Neuronal stem cell (in vitro differentiated cells): ENCODE results near the gene ZBTB45.
A peak's percentile ranks its signal among the peaks of the same experiment; 100 is the strongest.
"Not testable (repeated sequence)": the region's sequence is repeated elsewhere in the genome, so short reads cannot be mapped to it uniquely, and the experiment has no call there.

Source experiments
- DNase-seq: peaks from one replicate; pipeline ENCODE4 v3.0.0-alpha.2; 2013; ENCODE audit warnings: low spot score
- H2AFZ ChIP-seq: one replicate; pipeline ENCODE4 v1.6.1; 2013; ENCODE audit warnings: mild to moderate bottlenecking, low read length, inconsistent platforms
- H2AK5ac ChIP-seq: 2 replicates; pipeline ENCODE4 v1.6.1; 2013; ENCODE audit warnings: low read depth, mild to moderate bottlenecking, inconsistent platforms, low read length, moderate library complexity, mixed read lengths
- H2BK120ac ChIP-seq: 2 replicates; pipeline ENCODE4 v1.6.1; 2013; ENCODE audit warnings: low read depth, mild to moderate bottlenecking, inconsistent platforms, low read length, moderate library complexity, mixed read lengths
- H2BK12ac ChIP-seq: one replicate; pipeline ENCODE4 v1.6.1; 2013; ENCODE audit warnings: low read length, inconsistent platforms
- H2BK15ac ChIP-seq: 2 replicates; pipeline ENCODE4 v1.6.1; 2013; ENCODE audit warnings: mild to moderate bottlenecking, low read length, inconsistent platforms, mixed read lengths
- H2BK5ac ChIP-seq: one replicate; pipeline ENCODE4 v1.6.1; 2013; ENCODE audit warnings: inconsistent platforms, mild to moderate bottlenecking, low read length, moderate library complexity
- H3K14ac ChIP-seq: one replicate; pipeline ENCODE4 v1.6.1; 2013; ENCODE audit warnings: low read length, inconsistent platforms
- H3K18ac ChIP-seq: 2 replicates; pipeline ENCODE4 v1.6.1; 2013; ENCODE audit warnings: low read length, inconsistent platforms
- H3K23ac ChIP-seq: 2 replicates; pipeline ENCODE4 v1.6.1; 2013; ENCODE audit warnings: low read depth, mild to moderate bottlenecking, mixed read lengths, low read length, inconsistent platforms; ENCODE audit not compliant: poor library complexity
- H3K27ac ChIP-seq: replicated peaks from 3 replicates; pipeline ENCODE4 v1.5.1; 2013; ENCODE audit warnings: low read length, inconsistent platforms
- H3K27me3 ChIP-seq, 3 experiments: 2 replicates each; pipeline ENCODE4 v1.6.1; 2013; ENCODE audit warnings: low read length in 3 of 3, mild to moderate bottlenecking in 2 of 3, inconsistent platforms in 1 of 3, low read depth in 1 of 3, mixed read lengths in 1 of 3, moderate library complexity in 1 of 3; ENCODE audit not compliant: control insufficient read depth in 3 of 3, insufficient read depth in 3 of 3
- H3K36me3 ChIP-seq, 2 donors: replicated peaks in 1 of 2; 2 replicates each; pipeline ENCODE4 v1.6.1; 2013; ENCODE audit warnings: low read length in 2 of 2; ENCODE audit not compliant: control insufficient read depth in 2 of 2, insufficient read depth in 2 of 2
- H3K4ac ChIP-seq: 2 replicates; pipeline ENCODE4 v1.6.1; 2013; ENCODE audit warnings: inconsistent platforms, mild to moderate bottlenecking, low read length, moderate library complexity
- H3K4me1 ChIP-seq, 2 donors: 1 replicate in 1 of 2; 2 replicates in 1 of 2; pipeline ENCODE4 v1.6.1; 2013; ENCODE audit warnings: low read length in 2 of 2, low read depth in 1 of 2; ENCODE audit not compliant: control insufficient read depth in 2 of 2, insufficient read depth in 1 of 2
- H3K4me2 ChIP-seq: one replicate; pipeline ENCODE4 v1.6.1; 2013; ENCODE audit warnings: mild to moderate bottlenecking, low read length, inconsistent platforms; ENCODE audit not compliant: insufficient read depth, poor library complexity, severe bottlenecking
- H3K4me3 ChIP-seq, 2 donors: 2 replicates each; pipeline ENCODE4 v1.5.1; 2013; ENCODE audit warnings: low read length in 2 of 2, mild to moderate bottlenecking in 2 of 2, inconsistent platforms in 1 of 2, moderate library complexity in 1 of 2
- H3K79me1 ChIP-seq: one replicate; pipeline ENCODE4 v1.6.1; 2013; ENCODE audit warnings: low read depth, mild to moderate bottlenecking, inconsistent platforms, low read length, moderate library complexity
- H3K9ac ChIP-seq: one replicate; pipeline ENCODE4 v1.6.1; 2013; ENCODE audit warnings: mild to moderate bottlenecking, low read depth, low read length, inconsistent platforms; ENCODE audit not compliant: poor library complexity
- H3K9me3 ChIP-seq, 2 donors: replicated peaks in 1 of 2; 2 replicates each; pipeline versions ENCODE3 to v1.6.1; 2013; ENCODE audit warnings: low read length in 2 of 2, mild to moderate bottlenecking in 2 of 2, inconsistent platforms in 1 of 2, low read depth in 1 of 2, mixed read lengths in 1 of 2, moderate library complexity in 1 of 2; ENCODE audit not compliant: control insufficient read depth in 2 of 2, insufficient read depth in 1 of 2
- H4K8ac ChIP-seq: one replicate; pipeline ENCODE4 v1.6.1; 2013; ENCODE audit warnings: low read depth, mild to moderate bottlenecking, inconsistent platforms, low read length, moderate library complexity
- H4K91ac ChIP-seq: one replicate; pipeline ENCODE4 v1.6.1; 2013; ENCODE audit warnings: low read length, low read depth, mild to moderate bottlenecking, inconsistent platforms; ENCODE audit not compliant: poor library complexity
- WGBS, 2 donors: extraction: QIAGEN DNeasy Blood & Tissue Kit; methylation state at CpG; one replicate each; pipeline ENCODE4 v1.1.7; 2013; ENCODE audit warnings: missing lambda C conversion rate in 2 of 2, mixed read lengths in 1 of 2; ENCODE audit not compliant: insufficient read length in 2 of 2, insufficient replicate concordance in 1 of 2; ENCODE audit errors: extremely low coverage in 2 of 2; 5-methylcytosine and 5-hydroxymethylcytosine counted together

Gene ZBTB45

DNA sequence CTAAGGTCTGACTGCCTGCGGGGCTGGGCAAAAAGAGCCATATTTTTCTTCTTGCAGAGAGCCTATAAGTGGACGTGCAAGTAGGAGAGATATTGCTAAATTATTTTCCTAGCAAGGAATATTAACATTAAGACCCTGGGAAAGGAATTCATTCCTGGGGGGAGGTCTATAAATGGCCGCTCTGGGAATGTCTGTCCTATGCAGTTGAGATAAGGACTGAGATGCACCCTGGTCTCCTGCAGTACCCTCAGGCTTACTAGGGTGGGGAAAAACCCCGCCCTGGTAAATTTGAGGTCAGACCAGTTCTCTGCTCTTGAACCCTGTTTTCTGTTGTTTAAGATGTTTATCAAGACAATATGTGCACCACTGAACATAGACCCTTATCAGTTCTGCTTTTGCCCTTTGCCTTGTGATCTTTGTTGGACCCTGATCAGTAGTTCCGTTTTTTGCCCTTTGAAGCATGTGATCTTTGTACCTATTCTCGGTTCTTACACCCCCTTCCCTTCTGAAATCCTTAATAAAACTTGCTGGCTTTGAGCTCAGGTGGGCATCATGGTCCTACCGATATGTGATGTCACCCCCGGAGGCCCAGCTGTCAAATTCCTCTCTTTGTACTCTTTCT, 11.9 kb downstream of the ZBTB45 start:
- H3K36me3 ChIP-seq, H3K27me3 ChIP-seq, H2AFZ ChIP-seq, H3K4me1 ChIP-seq, H3K9ac ChIP-seq, H3K27ac ChIP-seq, H3K14ac ChIP-seq, H3K4ac ChIP-seq, H3K4me2 ChIP-seq, H2BK5ac ChIP-seq, H2BK15ac ChIP-seq, H4K8ac ChIP-seq, H3K4me3 ChIP-seq, H3K9me3 ChIP-seq, H3K18ac ChIP-seq, H4K91ac ChIP-seq, H3K79me1 ChIP-seq, H2AK5ac ChIP-seq, H2BK120ac ChIP-seq, DNase-seq, H3K23ac ChIP-seq, H2BK12ac ChIP-seq: not testable (repeated sequence)
- no CpG with 5 or more reads among the region's 8 CpGs for WGBS, 2 donors

DNA sequence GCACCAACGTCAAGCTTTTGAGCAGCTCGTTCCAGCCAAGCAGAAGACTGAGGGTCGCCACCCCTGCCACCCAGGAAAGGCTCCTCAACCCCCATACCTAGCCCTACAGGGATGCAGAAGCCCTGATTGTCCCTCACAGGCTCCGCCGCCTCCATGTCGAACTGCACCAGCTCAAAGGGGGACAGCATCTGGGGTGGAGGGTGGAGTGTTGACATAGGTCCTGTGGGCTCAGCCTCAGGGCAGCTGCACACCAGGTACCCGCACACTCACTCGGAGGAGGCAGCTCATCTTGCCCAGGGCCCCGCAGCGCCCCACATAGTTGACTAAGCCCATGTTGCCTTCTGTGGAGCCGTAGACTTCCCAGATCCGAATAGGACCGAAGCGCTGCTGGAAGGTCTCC, 19.4 kb downstream of the ZBTB45 start:
- H2BK120ac ChIP-seq, result peak overlapping the region; percentile 65
- peaks cover 8 to 17% of the 10 kb centered on the region in 2 donors for H3K4me1 ChIP-seq
- H3K27ac ChIP-seq, result no peak overlapping the region
- H2BK15ac ChIP-seq, result no peak overlapping the region
- no peak overlapping the region for H3K14ac ChIP-seq
- no peaks in the 10 kb centered on the region for H3K27me3 ChIP-seq
- H2AFZ ChIP-seq, result no peak overlapping the region
- H3K36me3 ChIP-seq, result no peaks in the 10 kb centered on the region
- no CpG with 5 or more reads among the region's 14 CpGs for WGBS, 2 donors
- H4K8ac ChIP-seq, result peak overlapping the region; percentile 94
- peak overlapping the region in 1 of 2 donors; percentile 60 for H3K4me3 ChIP-seq
- no peak overlapping the region for H3K4ac ChIP-seq
- H3K4me2 ChIP-seq, result peak overlapping the region; percentile 75
- no peak for DNase-seq
- peak overlapping the region; percentile 86 for H2AK5ac ChIP-seq
- no peak overlapping the region for H2BK12ac ChIP-seq
- peaks cover 8% of the 10 kb centered on the region for H3K79me1 ChIP-seq
- no peak overlapping the region for H3K23ac ChIP-seq
- no peak overlapping the region for H4K91ac ChIP-seq
- H3K18ac ChIP-seq, result no peak overlapping the region
- peaks cover 0 to 2% of the 10 kb centered on the region in 2 donors for H3K9me3 ChIP-seq
- H2BK5ac ChIP-seq, result peak overlapping the region; percentile 55
- peak overlapping the region; percentile 87 for H3K9ac ChIP-seq

DNA sequence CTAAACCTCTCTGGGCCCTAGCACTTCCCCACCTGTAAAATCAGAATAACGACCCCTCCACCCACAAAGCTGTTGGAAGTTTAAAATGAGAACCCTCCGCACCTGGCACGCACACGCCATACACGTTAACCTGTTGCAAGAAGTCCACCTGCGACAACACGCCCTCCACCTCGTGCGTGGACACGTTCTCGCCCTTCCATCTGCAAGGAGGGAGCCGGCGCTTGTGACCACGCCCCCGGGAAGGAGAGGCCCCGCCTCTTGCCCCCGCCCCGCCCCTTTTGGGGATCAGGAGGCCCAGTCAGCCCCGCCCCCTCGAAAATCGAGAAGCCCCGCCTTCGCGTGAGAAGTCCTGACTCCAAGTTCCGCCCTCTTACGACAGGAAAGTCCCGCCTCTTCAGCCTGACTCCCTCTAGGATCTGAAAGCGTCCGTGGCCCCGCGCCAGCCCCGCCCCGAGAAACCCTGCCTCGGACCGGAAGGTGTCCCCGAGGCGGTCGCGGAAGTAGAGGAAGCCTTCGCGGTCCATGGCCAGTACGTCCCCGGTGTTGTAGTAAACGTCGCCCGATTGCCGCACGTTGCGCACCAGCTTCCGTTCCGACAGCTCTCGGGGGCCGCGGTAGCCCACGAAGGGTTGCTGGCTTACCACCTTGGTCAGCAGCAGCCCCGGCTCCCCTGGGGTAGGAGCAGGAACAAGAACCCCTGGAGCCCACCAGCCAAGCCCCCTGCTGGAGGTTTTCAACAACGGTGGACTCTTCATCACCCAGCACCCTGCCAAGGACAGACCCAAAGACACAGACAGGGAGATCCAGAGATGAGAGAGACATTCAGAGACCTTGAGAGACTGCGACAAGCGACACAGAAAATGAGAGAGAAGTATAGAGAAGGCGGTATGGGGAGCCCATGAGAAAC, 20.3 kb downstream of the ZBTB45 start:
- peak overlapping the region; percentile 80 for H2BK5ac ChIP-seq
- peak overlapping the region; percentile 90 for H3K23ac ChIP-seq
- H3K14ac ChIP-seq, result peak overlapping the region; percentile 47
- H3K18ac ChIP-seq, result peak overlapping the region; percentile 94
- no peaks in the 10 kb centered on the region for H3K36me3 ChIP-seq
- peak overlapping the region; percentile 86 for H2AK5ac ChIP-seq
- no peak overlapping the region for H3K4ac ChIP-seq
- peak overlapping the region; percentile 10 for H2BK15ac ChIP-seq
- H3K4me2 ChIP-seq, result peak overlapping the region; percentile 90
- H2AFZ ChIP-seq, result peak overlapping the region; percentile 97
- H2BK120ac ChIP-seq, result peak overlapping the region; percentile 65
- peak overlapping the region; percentile 30 for H2BK12ac ChIP-seq
- peak; percentile 97 for DNase-seq
- peaks cover 0 to 2% of the 10 kb centered on the region in 2 donors for H3K9me3 ChIP-seq
- H4K91ac ChIP-seq, result no peak overlapping the region
- H3K4me3 ChIP-seq, result peak overlapping the region; percentile 60 to 85
- peaks cover 8 to 17% of the 10 kb centered on the region in 2 donors for H3K4me1 ChIP-seq
- WGBS, 2 donors, result no CpG with 5 or more reads among the region's 60 CpGs
- no peak overlapping the region for H4K8ac ChIP-seq
- H3K79me1 ChIP-seq, result peaks cover 8% of the 10 kb centered on the region
- peak overlapping the region; percentile 87 for H3K9ac ChIP-seq
- peak overlapping the region; percentile 89 for H3K27ac ChIP-seq
- H3K27me3 ChIP-seq, result no peaks in the 10 kb centered on the region
